Esophagus (tissue), 2 donors: ENCODE results near the gene PLOD3. TPM values are rescaled to one million over a fixed set of nuclear protein-coding genes. Genes with fewer than 3 reads are reported as not detected.
"Not testable (repeated sequence)": the region's sequence is repeated elsewhere in the genome, so short reads cannot be mapped to it uniquely, and the experiment has no call there.

ENCODE experiments used
- H3K27ac ChIP-seq, 2 donors: one replicate each; pipeline ENCODE4 v1.5.1; 2013; ENCODE audit warnings: low read depth in 2 of 2, mild to moderate bottlenecking in 2 of 2, inconsistent platforms in 1 of 2, low read length in 1 of 2, moderate library complexity in 1 of 2
- H3K27me3 ChIP-seq, 2 donors: one replicate each; pipeline ENCODE4 v1.6.1; 2013; ENCODE audit warnings: low read length in 2 of 2, control low read depth in 1 of 2, mild to moderate bottlenecking in 1 of 2; ENCODE audit not compliant: insufficient read depth in 2 of 2, control insufficient read depth in 1 of 2
- H3K36me3 ChIP-seq, 2 donors: one replicate each; pipeline ENCODE4 v1.6.1; 2013; ENCODE audit warnings: low read length in 1 of 2; ENCODE audit not compliant: control insufficient read depth in 2 of 2, insufficient read depth in 2 of 2
- H3K4me1 ChIP-seq, 2 donors: one replicate each; pipeline ENCODE4 v1.6.1; 2013; ENCODE audit warnings: low read length in 1 of 2; ENCODE audit not compliant: control insufficient read depth in 2 of 2, insufficient read depth in 2 of 2
- H3K4me3 ChIP-seq, 2 donors: one replicate each; pipeline ENCODE4 v1.5.1; 2013; ENCODE audit warnings: low read length in 2 of 2, mild to moderate bottlenecking in 2 of 2, low read depth in 1 of 2, moderate library complexity in 1 of 2
- H3K9me3 ChIP-seq, 2 donors: one replicate each; pipeline ENCODE4 v1.6.1; 2013; ENCODE audit warnings: mild to moderate bottlenecking in 2 of 2, low read depth in 1 of 2, low read length in 1 of 2, moderate library complexity in 1 of 2; ENCODE audit not compliant: control insufficient read depth in 2 of 2, insufficient read depth in 1 of 2
- WGBS, 2 donors: extraction: QIAGEN DNeasy Blood & Tissue Kit; methylation state at CpG; one replicate each; pipeline ENCODE4 v1.1.7; 2013; 5-methylcytosine and 5-hydroxymethylcytosine counted together
- polyA plus RNA-seq, 2 donors: library from polyadenylated mRNA; stranded (reverse); fragments of 200-250 nt; gene quantifications; one replicate each; pipeline ENCODE4 v1.2.3, GENCODE V29; 2013
- donor health status: healthy with polysubstance abuse.
- donor health status: Bipolar disorder and iron deficiency.

PLOD3 gene
- polyA plus RNA-seq, 2 donors, result 9.2 to 9.7 TPM

DNA sequence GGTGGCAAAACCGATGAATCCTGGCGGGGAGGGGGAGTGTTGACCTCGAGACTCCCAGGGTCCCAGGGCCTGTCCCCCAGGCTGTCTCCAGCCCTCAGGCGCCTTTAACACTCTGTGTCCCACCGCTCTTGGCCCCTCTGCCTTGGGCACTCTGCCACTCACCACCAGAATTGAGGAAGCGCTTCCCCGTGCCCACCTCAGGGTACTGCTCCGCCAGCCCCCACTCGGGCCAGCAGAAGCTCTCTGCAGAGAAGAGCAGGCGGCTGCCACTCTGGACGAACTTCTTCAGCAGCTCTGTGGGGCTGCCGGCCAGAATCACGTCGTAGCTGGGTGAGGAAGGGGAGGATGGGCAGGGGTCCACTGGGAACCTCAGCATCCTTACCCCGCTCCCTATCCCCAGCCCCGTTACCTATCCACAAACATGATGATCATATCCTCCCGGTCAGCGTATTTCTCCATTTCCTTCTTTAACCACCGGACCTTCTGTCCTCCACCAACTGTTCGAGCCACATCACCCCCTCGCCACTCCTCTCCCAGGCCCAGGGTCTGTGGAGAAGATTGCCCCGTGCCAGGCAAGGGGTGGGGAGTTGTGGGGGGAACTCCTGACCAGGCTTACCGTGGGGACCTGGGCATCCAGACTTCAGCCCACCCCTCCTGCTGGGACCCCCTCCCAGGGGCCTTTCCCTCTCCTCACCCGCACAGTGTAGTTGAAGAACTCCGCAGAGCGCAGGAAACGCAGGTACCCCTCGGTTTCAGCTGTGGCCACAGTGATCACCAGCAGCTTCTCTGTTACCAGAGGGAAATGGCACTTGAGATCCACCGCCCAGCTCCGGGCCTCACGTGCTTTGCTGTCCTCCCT, 1.2 kb downstream of the PLOD3 start:
- no peaks in the 10 kb centered on the region for H3K9me3 ChIP-seq
- H3K4me3 ChIP-seq, result peak overlapping the region; percentile 69 to 87
- peaks cover 4 to 11% of the 10 kb centered on the region in 2 donors for H3K36me3 ChIP-seq
- WGBS, 2 donors, result 68 to 69% methylated on average over 30 to 31 of the region's 31 CpGs
- H3K4me1 ChIP-seq, result peaks cover 0 to 8% of the 10 kb centered on the region in 2 donors
- no peaks in the 10 kb centered on the region for H3K27me3 ChIP-seq
- H3K27ac ChIP-seq, result no peak overlapping the region

DNA sequence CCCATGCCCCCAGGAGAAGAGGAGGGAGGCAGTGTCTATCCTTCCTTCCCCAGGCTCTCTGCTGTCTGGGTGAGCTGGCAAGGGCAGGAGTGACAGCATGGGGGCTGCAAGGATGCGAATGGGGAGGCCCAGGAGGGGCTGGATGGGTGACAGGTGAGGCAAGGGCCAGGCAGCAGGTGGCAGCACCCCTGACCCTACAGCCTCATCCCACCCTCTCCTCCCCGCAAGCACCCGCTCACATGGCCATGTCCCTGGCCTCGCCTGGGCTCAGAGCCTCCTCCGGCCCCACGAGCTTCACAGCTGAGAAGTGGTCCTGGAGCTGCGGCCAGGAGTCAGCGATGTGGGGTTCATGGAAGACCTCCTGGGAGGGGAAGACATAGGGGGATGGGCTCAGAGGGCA, 5.4 kb downstream of the PLOD3 start:
- 94 to 96% methylated on average over 7 to 8 of the region's 8 CpGs for WGBS, 2 donors
- H3K27ac ChIP-seq, result no peak overlapping the region
- peaks cover 4 to 22% of the 10 kb centered on the region in 2 donors for H3K36me3 ChIP-seq
- H3K9me3 ChIP-seq, result no peaks in the 10 kb centered on the region
- H3K4me1 ChIP-seq, result peaks cover 0 to 8% of the 10 kb centered on the region in 2 donors
- no peak overlapping the region for H3K4me3 ChIP-seq
- H3K27me3 ChIP-seq, result no peaks in the 10 kb centered on the region

DNA sequence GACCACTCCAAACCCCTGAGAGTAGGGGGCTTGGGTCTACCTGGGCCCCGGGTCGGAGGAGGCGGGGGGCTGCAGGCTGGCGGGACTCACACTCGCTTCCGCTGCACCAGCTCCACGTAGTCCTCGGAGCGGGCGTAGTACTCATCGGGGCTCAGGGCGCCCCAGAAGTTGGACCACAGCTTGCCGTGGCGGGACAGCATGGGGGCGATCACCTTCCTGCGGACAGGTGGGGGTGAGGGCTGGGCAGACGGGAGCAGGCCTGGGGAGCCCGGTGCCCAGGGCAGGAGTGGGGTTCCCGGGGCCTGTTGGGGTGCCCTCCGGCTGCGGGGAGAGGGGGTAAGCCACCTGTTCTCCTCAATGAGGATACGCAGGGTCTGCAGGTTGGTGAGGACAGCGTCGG, 5.9 kb downstream of the PLOD3 start:
- WGBS, 2 donors, result 96 to 97% methylated on average over 24 of the region's 24 CpGs
- Histone ChIP-seq H3K36me3 (peaks cover 4 to 22% of the 10 kb centered on the region in 2 donors), H3K27me3 (no peaks in the 10 kb centered on the region), H3K9me3 (no peaks in the 10 kb centered on the region), H3K27ac (no peak overlapping the region), H3K4me3 (no peak overlapping the region), H3K4me1 (peaks cover 0 to 4% of the 10 kb centered on the region in 2 donors)

DNA sequence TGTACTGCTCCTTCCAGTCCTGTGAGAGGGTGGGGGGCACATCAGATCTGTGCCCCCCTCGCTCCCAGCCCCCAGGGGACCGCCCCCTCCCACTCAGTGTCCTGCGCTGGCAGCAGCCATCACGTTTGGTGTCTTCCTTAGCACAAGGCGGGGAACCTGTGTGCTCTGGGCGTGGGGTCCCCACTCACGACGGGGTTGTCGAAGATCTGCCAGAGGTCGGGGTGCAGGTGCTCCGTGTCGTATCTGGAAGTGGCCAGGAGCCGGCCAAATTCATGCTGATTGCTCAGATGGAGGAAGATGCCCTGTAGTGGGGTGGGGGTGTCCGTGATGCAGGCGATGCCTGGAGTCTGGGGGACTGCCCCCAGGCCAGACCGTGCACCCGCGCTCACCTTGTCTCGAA, 7.2 kb downstream of the PLOD3 start:
- 93 to 97% methylated on average over 19 of the region's 19 CpGs for WGBS, 2 donors
- Histone ChIP-seq H3K4me1 (no peaks in the 10 kb centered on the region), H3K9me3 (no peaks in the 10 kb centered on the region), H3K36me3 (peaks cover 4 to 22% of the 10 kb centered on the region in 2 donors), H3K4me3 (no peak overlapping the region), H3K27me3 (no peaks in the 10 kb centered on the region), H3K27ac (no peak overlapping the region)

DNA sequence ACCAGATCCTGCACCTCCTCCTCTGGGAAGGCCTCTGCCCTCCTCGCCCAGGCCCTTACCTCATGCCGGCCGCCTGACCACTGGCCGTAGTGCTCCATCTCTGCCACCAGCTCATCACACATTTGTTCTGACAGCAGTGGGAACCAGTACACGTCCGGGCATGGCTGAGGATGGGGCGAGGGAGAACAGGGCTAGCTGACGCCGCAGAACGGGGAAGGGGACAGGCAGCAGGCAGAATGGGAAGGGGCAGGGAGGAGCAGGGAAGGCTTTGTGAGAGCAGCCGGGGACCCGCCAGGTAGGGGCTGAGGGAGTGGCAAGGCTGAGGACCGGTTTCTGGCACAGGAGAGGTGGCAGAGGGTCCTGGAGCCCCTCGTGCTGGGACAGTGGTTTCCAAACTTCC, 8.6 kb downstream of the PLOD3 start:
- WGBS, 2 donors, result 89 to 94% methylated on average over 14 of the region's 14 CpGs
- Histone ChIP-seq H3K36me3 (peaks cover 4 to 22% of the 10 kb centered on the region in 2 donors), H3K27ac (no peak overlapping the region)

DNA sequence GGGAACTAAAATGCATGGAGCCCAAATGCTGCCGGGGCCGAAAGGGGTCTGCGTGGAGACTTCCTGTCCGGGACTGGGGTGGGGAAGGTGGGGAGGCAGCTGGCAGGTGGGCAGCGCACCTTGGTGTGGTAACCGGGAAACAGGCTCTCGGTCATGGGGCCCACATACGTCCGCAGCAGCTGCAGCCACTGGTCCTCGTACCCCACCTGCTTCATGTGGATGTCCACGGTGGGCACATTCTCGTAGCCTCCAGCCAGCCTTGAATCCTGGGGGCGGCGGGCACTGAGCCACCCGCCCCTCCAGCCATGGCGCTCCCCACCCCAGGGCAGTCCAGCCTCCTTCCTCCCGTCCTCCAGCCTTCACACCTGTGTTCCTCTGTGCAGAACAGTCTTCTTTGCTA, 9.9 kb downstream of the PLOD3 start:
- WGBS, 2 donors, result 91 to 93% methylated on average over 17 of the region's 17 CpGs
- no peak overlapping the region for H3K27ac ChIP-seq
- no peaks in the 10 kb centered on the region for H3K4me1 ChIP-seq
- no peaks in the 10 kb centered on the region for H3K9me3 ChIP-seq
- no peak overlapping the region for H3K4me3 ChIP-seq
- peaks cover 0 to 9% of the 10 kb centered on the region in 2 donors for H3K27me3 ChIP-seq
- peaks cover 4 to 22% of the 10 kb centered on the region in 2 donors for H3K36me3 ChIP-seq

More for the DNA sequence above, 8.6 kb downstream of the PLOD3 start:
- Histone ChIP-seq H3K4me1 (no peaks in the 10 kb centered on the region), H3K4me3 (no peak overlapping the region), H3K27me3 (no peaks in the 10 kb centered on the region), H3K9me3 (no peaks in the 10 kb centered on the region)

DNA sequence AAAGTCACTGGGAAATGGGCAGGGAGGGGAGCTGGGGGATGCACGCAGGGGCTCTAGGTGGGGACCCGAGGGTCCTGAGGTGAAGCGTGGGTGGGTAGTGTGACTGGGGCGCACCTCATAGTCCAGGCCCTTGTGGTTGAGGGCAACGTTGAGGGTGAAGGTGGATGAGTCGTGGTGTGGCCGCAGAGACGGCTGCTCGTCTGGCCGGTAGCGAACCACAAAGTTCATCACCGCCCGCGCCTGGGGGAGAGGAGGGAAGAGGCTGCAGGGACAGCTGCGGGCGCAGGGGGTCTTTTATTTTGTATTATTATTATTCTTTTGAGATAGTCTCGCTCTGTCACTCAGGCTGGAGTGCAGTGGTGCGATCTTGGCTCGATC, 10.7 kb downstream of the PLOD3 start:
- Histone ChIP-seq H3K4me3 (no peak overlapping the region), H3K9me3 (no peaks in the 10 kb centered on the region), H3K27ac (no peak overlapping the region), H3K27me3 (peaks cover 0 to 17% of the 10 kb centered on the region in 2 donors), H3K4me1 (peaks cover 0 to 5% of the 10 kb centered on the region in 2 donors), H3K36me3 (peaks cover 0 to 15% of the 10 kb centered on the region in 2 donors)
- WGBS, 2 donors, result 83 to 85% methylated on average over 19 of the region's 19 CpGs

DNA sequence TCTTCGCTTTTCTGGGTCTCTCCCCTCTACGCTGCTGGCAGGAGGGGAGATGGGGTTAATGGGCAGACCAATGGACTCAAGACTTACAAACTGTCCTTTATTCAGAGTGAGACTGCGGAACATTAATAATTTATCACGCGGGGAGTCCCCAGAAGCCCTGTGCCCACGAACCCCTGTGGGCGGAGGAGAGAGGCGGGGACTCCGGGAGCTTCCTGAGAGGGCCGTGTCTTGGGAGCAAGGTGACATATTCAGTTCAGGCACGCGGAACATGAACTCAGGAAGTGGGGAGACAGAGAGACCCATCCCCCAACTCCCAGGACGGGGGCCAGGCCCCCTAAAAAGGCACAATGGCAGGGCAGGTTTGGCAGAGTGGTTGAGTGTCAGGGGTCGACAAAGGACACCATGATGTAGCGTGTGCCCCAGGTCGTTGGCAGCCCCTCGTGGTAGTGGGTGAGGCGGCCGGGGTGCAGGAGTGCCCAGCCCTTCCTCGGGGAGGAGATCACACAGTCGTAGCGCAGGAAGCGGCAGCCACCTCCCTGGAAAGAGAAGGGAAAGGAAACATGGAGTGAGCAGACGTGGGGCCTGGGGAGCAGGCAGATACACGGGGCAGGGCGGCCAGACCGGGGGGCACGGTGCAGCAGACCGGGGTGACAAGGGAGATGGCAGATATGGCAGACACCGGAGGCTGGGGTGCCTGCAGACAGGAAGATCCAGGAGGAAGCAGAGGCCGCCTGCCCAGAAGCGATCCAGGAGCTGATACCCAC, 11.3 kb downstream of the PLOD3 start:
- no peak overlapping the region for H3K27ac ChIP-seq
- H3K36me3 ChIP-seq, result peaks cover 0 to 11% of the 10 kb centered on the region in 2 donors
- WGBS, 2 donors, result 82 to 86% methylated on average over 32 of the region's 32 CpGs
- no peak overlapping the region for H3K4me3 ChIP-seq
- H3K4me1 ChIP-seq, result peaks cover 0 to 7% of the 10 kb centered on the region in 2 donors
- no peaks in the 10 kb centered on the region for H3K9me3 ChIP-seq
- H3K27me3 ChIP-seq, result peaks cover 0 to 19% of the 10 kb centered on the region in 2 donors

DNA sequence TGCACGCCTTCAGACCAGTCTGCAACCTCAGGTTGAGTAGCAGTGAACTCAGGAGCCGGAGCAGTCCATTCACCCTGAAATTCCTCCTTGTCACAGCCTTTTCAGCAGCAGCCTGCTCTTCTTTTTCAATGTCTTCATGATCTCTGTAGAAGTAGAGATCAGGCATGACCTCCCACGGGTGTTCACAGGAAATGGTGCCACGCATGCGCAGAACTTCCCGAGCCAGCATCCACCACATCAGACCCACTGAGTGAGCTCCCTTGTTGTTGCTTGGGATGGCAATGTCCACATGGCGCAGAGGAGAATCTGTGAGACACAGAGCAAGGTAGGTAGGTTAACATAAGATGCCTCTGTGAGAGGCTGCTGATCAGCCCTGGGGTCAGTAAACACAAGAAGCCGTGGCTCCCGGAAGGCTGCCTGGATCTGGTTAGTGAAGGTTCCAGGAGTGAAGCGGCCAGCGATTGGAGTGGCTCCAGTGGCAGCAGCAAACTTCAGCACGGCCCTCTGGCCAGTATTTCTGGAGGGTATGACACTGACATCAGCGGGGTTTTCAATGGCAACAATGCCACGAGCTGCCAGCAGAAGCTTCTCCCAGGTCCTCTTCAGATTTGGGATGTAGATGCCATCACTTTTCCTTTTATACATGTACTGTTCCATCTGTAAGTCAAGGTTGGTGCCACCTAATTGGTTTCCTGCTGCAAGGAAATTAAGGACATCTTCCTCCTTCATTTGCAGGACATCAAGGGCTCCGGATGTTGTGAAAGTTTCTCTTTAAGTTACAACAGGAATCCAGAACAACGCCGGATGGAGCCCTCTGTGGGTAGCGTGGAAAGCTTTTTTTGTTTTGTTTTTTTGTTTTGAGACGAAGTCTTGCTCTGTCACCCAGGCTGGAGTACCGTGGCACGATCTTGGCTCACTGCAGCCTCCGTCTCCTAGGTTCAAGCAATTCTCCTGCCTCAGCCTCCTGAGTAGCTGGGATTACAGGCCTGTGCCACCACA, 13.3 kb downstream of the PLOD3 start:
- not testable (repeated sequence) for H3K4me3 ChIP-seq, H3K27ac ChIP-seq, H3K9me3 ChIP-seq, H3K36me3 ChIP-seq, H3K4me1 ChIP-seq
- H3K27me3 ChIP-seq, result peaks cover 0 to 23% of the 10 kb centered on the region in 2 donors
- 64 to 69% methylated on average over 22 of the region's 22 CpGs for WGBS, 2 donors
